ENCODE data around the gene SP1. TPM values are rescaled to one million over a fixed set of nuclear protein-coding genes. Genes with fewer than 3 reads are reported as not detected.
A peak's percentile ranks its signal among the peaks of the same experiment; 100 is the strongest.

SP1 gene
- total RNA-seq, 1 experiment from 2014 or later: 76.8 TPM

- Histone ChIP-seq H3K23me2 (ENCODE audit: insufficient read length, low read depth, low read length, poor library complexity, severe bottlenecking) (peaks cover 3% of the 10 kb centered on the region), H3K79me1 (ENCODE audit: insufficient read depth, low read depth, low read length, poor library complexity, severe bottlenecking) (no peaks in the 10 kb centered on the region), H2BK15ac (ENCODE audit: low read depth, low read length) (no peak overlapping the region), H2BK12ac (ENCODE audit: insufficient read length, low read depth, low read length) (no peak overlapping the region), H3K18ac (ENCODE audit: insufficient read length, low read depth, low read length) (no peak overlapping the region), H3K79me2 (ENCODE audit: insufficient read depth, low read length) (no peaks in the 10 kb centered on the region), H4K20me1 (ENCODE audit: control insufficient read depth, insufficient read depth, insufficient read length) (no peaks in the 10 kb centered on the region), H3K4me1 (ENCODE audit: insufficient read depth, low read length) (no peaks in the 10 kb centered on the region; the same call in 1 of the 2 replicates), H3K4me2 (ENCODE audit: insufficient read depth, insufficient read length, low read length) (no peak overlapping the region), H4K5ac (ENCODE audit: insufficient read length, low read depth, low read length) (no peak overlapping the region), H4K8ac (replicated peaks; ENCODE audit: insufficient read length, low read depth, low read length) (no peak overlapping the region), H3T11ph (ENCODE audit: low read length) (no peak overlapping the region), H3K27me3 (ENCODE audit: insufficient read depth, low read length) (no peaks in the 10 kb centered on the region), H3K23ac (ENCODE audit: insufficient read length, low read depth, low read length) (no peak overlapping the region), H3K14ac (ENCODE audit: insufficient read depth, low read length) (no peak overlapping the region), H3K9ac (ENCODE audit: extremely low read depth, insufficient read length, low read length) (no peak overlapping the region), H3K4ac (ENCODE audit: low read depth, low read length) (no peak overlapping the region), H3K56ac (ENCODE audit: insufficient read length, low read depth, low read length) (no peak overlapping the region), H2BK5ac (ENCODE audit: insufficient read length, low read length) (no peak overlapping the region), H2BK20ac (ENCODE audit: low read depth, low read length, poor library complexity, severe bottlenecking) (no peak overlapping the region), H2AK5ac (ENCODE audit: insufficient read length, low read length) (no peak overlapping the region), H2BK120ac (ENCODE audit: low read depth, low read length, poor library complexity, severe bottlenecking) (no peak overlapping the region), H3K27ac (ENCODE audit: insufficient read length, low read depth, low read length) (no peak overlapping the region), H2AFZ (ENCODE audit: low read length) (no peak overlapping the region), H3K9me3 (ENCODE audit: control insufficient read depth, low read depth, low read length) (no peaks in the 10 kb centered on the region), H4K91ac (ENCODE audit: insufficient read length, low read depth, low read length) (no peak overlapping the region)
- H3K4me1 Mint-ChIP-seq: peaks cover 16 to 17% of the 10 kb centered on the region in 2 experiments
- H3K36me3 Mint-ChIP-seq (ENCODE audit: insufficient read depth in 1 of 3, low read depth in 3 of 3): peaks cover 0 to 7% (median 6%) of the 10 kb centered on the region in 3 experiments; a peak in 4 of 7 replicates
- DNase-seq: no peak
- H3K4me3 Mint-ChIP-seq: no peak overlapping the region
- H3K9me3 Mint-ChIP-seq: peaks cover 0 to 3% of the 10 kb centered on the region in 2 experiments; a peak in 1 of 5 replicates
- no CpG with 5 or more reads among the region's 2 CpGs for WGBS (ENCODE audit: extremely low coverage, insufficient read length, low lambda C conversion rate)
- no peak for TF ChIP-seq CTCF (conservative IDR thresholded peaks at IDR 0.05)
- H3K27me3 Mint-ChIP-seq (ENCODE audit: low read depth): no peaks in the 10 kb centered on the region; the same call in 1 of the 2 replicates
- 0 out of 7 replicates have a peak overlapping the region, but pooled peaks of 1 of the 3 experiments have one; percentile 33 for H3K27ac Mint-ChIP-seq
Observed at GRCh38 chr12:53376747-53377146, 3.2 kb upstream of the SP1 start.

Measured in H9 (cell line).